HEK293 (cell line): ENCODE results near the gene PPM1G.

Source experiments
- GLI4 ChIP-seq: fragments of 450-650 bp; formaldehyde crosslinking; IDR thresholded peaks from 2 replicates; pipeline ENCODE4 v1.5.1; 2016; ENCODE audit warnings: missing biosample characterization, missing genetic modification characterization
- KLF16 ChIP-seq: fragments of 450-650 bp; formaldehyde crosslinking; IDR thresholded peaks from 2 replicates; pipeline ENCODE4 v1.5.1; 2017; ENCODE audit warnings: missing biosample characterization, missing genetic modification characterization
- SP2 ChIP-seq: fragments of 450-650 bp; formaldehyde crosslinking; IDR thresholded peaks from 2 replicates; pipeline ENCODE4 v1.5.1; 2016; ENCODE audit warnings: missing biosample characterization, missing genetic modification characterization
- SP7 ChIP-seq: fragments of 450-650 bp; formaldehyde crosslinking; IDR thresholded peaks from 2 replicates; pipeline ENCODE4 v1.5.1; 2016; ENCODE audit warnings: missing biosample characterization, missing genetic modification characterization
- WT1 ChIP-seq: fragments of 450-650 bp; formaldehyde crosslinking; IDR thresholded peaks from 2 replicates; pipeline ENCODE4 v1.5.1; 2016; ENCODE audit warnings: missing biosample characterization, missing genetic modification characterization
- ZBTB17 ChIP-seq: fragments of 450-650 bp; formaldehyde crosslinking; IDR thresholded peaks from 2 replicates; pipeline ENCODE4 v1.5.1; 2016; ENCODE audit warnings: missing biosample characterization, missing genetic modification characterization
- ZBTB48 ChIP-seq: fragments of 450-650 bp; formaldehyde crosslinking; IDR thresholded peaks from 2 replicates; pipeline ENCODE4 v1.5.1; 2016; ENCODE audit warnings: missing biosample characterization, missing genetic modification characterization
- ZFP41 ChIP-seq: fragments of 450-650 bp; formaldehyde crosslinking; IDR thresholded peaks from 2 replicates; pipeline ENCODE4 v1.5.1; 2016; ENCODE audit warnings: missing biosample characterization, missing genetic modification characterization, borderline replicate concordance
- ZNF121 ChIP-seq: fragments of 450-650 bp; formaldehyde crosslinking; IDR thresholded peaks from 2 replicates; pipeline ENCODE4 v1.5.1; 2016; ENCODE audit warnings: missing biosample characterization, missing genetic modification characterization
- ZNF174 ChIP-seq: fragments of 450-650 bp; formaldehyde crosslinking; IDR thresholded peaks from 2 replicates; pipeline ENCODE4 v1.5.0; 2017; ENCODE audit warnings: missing biosample characterization, mild to moderate bottlenecking, missing genetic modification characterization
- ZNF184 ChIP-seq: fragments of 450-650 bp; IDR thresholded peaks from 2 replicates; pipeline ENCODE4 v1.5.1; 2018; ENCODE audit warnings: missing biosample characterization, mild to moderate bottlenecking, missing genetic modification characterization
- ZNF19 ChIP-seq: fragments of 450-650 bp; formaldehyde crosslinking; IDR thresholded peaks from 2 replicates; pipeline ENCODE4; 2016; ENCODE audit warnings: missing biosample characterization, missing genetic modification characterization, low read depth
- ZNF394 ChIP-seq: fragments of 450-650 bp; formaldehyde crosslinking; IDR thresholded peaks from 2 replicates; pipeline ENCODE4 v1.5.1; 2016; ENCODE audit warnings: missing biosample characterization, missing genetic modification characterization, mild to moderate bottlenecking, moderate library complexity, borderline replicate concordance
- ZNF473 ChIP-seq: fragments of 450-650 bp; formaldehyde crosslinking; IDR thresholded peaks from 2 replicates; pipeline ENCODE4 v1.5.1; 2017; ENCODE audit warnings: missing biosample characterization, missing genetic modification characterization
- ZNF501 ChIP-seq: fragments of 450-650 bp; formaldehyde crosslinking; IDR thresholded peaks from 2 replicates; pipeline ENCODE4 v1.5.1; 2016; ENCODE audit warnings: missing biosample characterization, missing genetic modification characterization
- ZNF530 ChIP-seq: fragments of 450-650 bp; formaldehyde crosslinking; IDR thresholded peaks from 2 replicates; pipeline ENCODE4 v1.5.1; 2016; ENCODE audit warnings: low read depth, missing biosample characterization, missing genetic modification characterization
- ZNF548 ChIP-seq: fragments of 450-650 bp; formaldehyde crosslinking; IDR thresholded peaks from 2 replicates; pipeline ENCODE4 v1.5.1; 2016; ENCODE audit warnings: missing biosample characterization, missing genetic modification characterization
- ZNF558 ChIP-seq: fragments of 450-650 bp; formaldehyde crosslinking; IDR thresholded peaks from 2 replicates; pipeline ENCODE4 v1.5.1; 2016; ENCODE audit warnings: missing biosample characterization, missing genetic modification characterization
- ZNF660 ChIP-seq: fragments of 450-650 bp; IDR thresholded peaks from 2 replicates; pipeline ENCODE4 v1.5.1; 2018; ENCODE audit warnings: missing biosample characterization, mild to moderate bottlenecking, missing genetic modification characterization
- ZNF677 ChIP-seq: fragments of 450-650 bp; IDR thresholded peaks from 2 replicates; pipeline ENCODE4 v1.5.0; 2018; ENCODE audit warnings: missing biosample characterization, mild to moderate bottlenecking, missing genetic modification characterization, moderate library complexity
- ZNF747 ChIP-seq: fragments of 450-650 bp; formaldehyde crosslinking; IDR thresholded peaks from 2 replicates; pipeline ENCODE4 v1.5.1; 2016; ENCODE audit warnings: missing biosample characterization, missing genetic modification characterization
- ZSCAN30 ChIP-seq: fragments of 450-650 bp; IDR thresholded peaks from 2 replicates; pipeline ENCODE4 v1.5.1; 2018; ENCODE audit warnings: missing biosample characterization, mild to moderate bottlenecking, missing genetic modification characterization, moderate library complexity
- TF ChIP-seq, protein P1 (sequence below): fragments of 450-650 bp; formaldehyde crosslinking; IDR thresholded peaks from 2 replicates; pipeline ENCODE4 v1.5.1; 2016; ENCODE audit warnings: missing biosample characterization, missing genetic modification characterization, borderline replicate concordance
- TF ChIP-seq, protein P2 (sequence below): fragments of 450-650 bp; formaldehyde crosslinking; IDR thresholded peaks from 2 replicates; pipeline ENCODE4 v1.5.1; 2017; ENCODE audit warnings: missing biosample characterization, missing genetic modification characterization
- TF ChIP-seq, protein P3 (sequence below): fragments of 450-650 bp; formaldehyde crosslinking; IDR thresholded peaks from 2 replicates; pipeline ENCODE4 v1.5.1; 2016; ENCODE audit warnings: missing biosample characterization, missing genetic modification characterization, low read depth
- TF ChIP-seq, protein P4 (sequence below): fragments of 450-650 bp; formaldehyde crosslinking; IDR thresholded peaks from 2 replicates; pipeline ENCODE4 v1.5.1; 2017; ENCODE audit warnings: missing biosample characterization, missing genetic modification characterization
- TF ChIP-seq, protein P5 (sequence below): fragments of 450-650 bp; formaldehyde crosslinking; IDR thresholded peaks from 2 replicates; pipeline ENCODE4 v1.5.1; 2016; ENCODE audit warnings: missing biosample characterization, missing genetic modification characterization
- TF ChIP-seq, protein P6 (sequence below): fragments of 450-650 bp; formaldehyde crosslinking; IDR thresholded peaks from 2 replicates; pipeline ENCODE4 v1.5.1; 2016; ENCODE audit warnings: missing biosample characterization, missing genetic modification characterization

PPM1G gene

DNA sequence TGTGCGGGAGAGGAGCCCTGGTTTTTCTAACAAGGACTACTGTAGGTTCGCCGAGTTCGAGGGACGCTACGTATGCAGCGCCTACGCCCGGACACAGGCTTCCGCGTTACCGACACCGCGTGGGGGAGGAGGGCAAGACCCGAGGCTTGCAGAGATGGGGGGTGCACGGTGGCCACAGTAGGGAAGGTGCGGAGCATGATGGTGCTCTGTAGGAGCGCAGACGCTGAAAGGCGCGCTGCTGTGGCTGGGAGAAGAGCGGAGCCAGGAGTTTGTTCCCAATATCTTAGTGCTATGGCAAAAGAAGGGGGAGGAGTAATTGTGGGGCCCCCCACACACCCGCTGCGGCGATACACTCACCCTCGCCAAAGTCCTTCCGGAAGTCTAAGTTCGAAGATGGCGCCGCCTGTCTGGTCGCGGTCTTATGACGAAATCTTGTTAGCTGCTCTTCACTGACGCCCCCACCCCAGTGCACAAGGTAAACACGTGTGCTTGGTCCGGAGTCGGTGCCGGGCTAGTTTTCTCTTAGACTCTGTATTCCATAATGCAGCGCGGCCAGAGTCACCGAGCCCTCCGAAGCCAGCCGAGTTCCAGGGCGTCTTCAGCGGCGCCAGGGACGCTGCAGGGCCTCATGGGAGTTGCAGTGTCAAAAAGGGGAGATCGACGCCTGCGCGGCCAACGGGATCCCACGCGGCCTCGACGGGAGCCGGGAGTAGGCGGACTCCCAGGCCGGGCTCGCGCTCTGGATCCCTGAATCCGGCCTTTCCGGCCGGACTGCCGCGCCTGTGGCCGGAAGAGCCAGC is 52.8 kb downstream of the PPM1G start, which contains the start of gene GTF3C2 (continued):
- TF ChIP-seq, protein P1, sequence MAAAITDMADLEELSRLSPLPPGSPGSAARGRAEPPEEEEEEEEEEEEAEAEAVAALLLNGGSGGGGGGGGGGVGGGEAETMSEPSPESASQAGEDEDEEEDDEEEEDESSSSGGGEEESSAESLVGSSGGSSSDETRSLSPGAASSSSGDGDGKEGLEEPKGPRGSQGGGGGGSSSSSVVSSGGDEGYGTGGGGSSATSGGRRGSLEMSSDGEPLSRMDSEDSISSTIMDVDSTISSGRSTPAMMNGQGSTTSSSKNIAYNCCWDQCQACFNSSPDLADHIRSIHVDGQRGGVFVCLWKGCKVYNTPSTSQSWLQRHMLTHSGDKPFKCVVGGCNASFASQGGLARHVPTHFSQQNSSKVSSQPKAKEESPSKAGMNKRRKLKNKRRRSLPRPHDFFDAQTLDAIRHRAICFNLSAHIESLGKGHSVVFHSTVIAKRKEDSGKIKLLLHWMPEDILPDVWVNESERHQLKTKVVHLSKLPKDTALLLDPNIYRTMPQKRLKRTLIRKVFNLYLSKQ, result no peak
- TF ChIP-seq SP2 (tag by site-specific recombination) (peak; percentile 72), ZSCAN30 (tag by site-specific recombination) (no peak), ZNF677 (tag by site-specific recombination) (no peak), ZNF174 (tag by site-specific recombination) (no peak), KLF16 (no peak; the same call in 1 of the 2 replicates), ZNF19 (tag by site-specific recombination) (no peak), ZNF473 (tag by site-specific recombination) (no peak), SP7 (tag by site-specific recombination) (peak; percentile 65; the same call in 1 of the 2 replicates), ZNF501 (tag by site-specific recombination) (peak; percentile 64), GLI4 (tag by site-specific recombination) (no peak), ZNF394 (tag by site-specific recombination) (no peak; the same call in 1 of the 2 replicates), ZFP41 (no peak), ZNF558 (no peak), ZBTB17 (tag by site-specific recombination) (peak; percentile 99), WT1 (tag by site-specific recombination) (no peak), ZNF660 (tag by site-specific recombination) (peak; percentile 32; the same call in 1 of the 2 replicates), ZNF121 (no peak), ZNF530 (tag by site-specific recombination) (no peak), ZNF548 (tag by site-specific recombination) (no peak), ZNF184 (tag by site-specific recombination) (no peak), ZNF747 (tag by site-specific recombination) (no peak), ZBTB48 (tag by site-specific recombination) (no peak)
- TF ChIP-seq, protein P2, sequence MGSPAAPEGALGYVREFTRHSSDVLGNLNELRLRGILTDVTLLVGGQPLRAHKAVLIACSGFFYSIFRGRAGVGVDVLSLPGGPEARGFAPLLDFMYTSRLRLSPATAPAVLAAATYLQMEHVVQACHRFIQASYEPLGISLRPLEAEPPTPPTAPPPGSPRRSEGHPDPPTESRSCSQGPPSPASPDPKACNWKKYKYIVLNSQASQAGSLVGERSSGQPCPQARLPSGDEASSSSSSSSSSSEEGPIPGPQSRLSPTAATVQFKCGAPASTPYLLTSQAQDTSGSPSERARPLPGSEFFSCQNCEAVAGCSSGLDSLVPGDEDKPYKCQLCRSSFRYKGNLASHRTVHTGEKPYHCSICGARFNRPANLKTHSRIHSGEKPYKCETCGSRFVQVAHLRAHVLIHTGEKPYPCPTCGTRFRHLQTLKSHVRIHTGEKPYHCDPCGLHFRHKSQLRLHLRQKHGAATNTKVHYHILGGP (tag by site-specific recombination), result no peak
- TF ChIP-seq, protein P3, sequence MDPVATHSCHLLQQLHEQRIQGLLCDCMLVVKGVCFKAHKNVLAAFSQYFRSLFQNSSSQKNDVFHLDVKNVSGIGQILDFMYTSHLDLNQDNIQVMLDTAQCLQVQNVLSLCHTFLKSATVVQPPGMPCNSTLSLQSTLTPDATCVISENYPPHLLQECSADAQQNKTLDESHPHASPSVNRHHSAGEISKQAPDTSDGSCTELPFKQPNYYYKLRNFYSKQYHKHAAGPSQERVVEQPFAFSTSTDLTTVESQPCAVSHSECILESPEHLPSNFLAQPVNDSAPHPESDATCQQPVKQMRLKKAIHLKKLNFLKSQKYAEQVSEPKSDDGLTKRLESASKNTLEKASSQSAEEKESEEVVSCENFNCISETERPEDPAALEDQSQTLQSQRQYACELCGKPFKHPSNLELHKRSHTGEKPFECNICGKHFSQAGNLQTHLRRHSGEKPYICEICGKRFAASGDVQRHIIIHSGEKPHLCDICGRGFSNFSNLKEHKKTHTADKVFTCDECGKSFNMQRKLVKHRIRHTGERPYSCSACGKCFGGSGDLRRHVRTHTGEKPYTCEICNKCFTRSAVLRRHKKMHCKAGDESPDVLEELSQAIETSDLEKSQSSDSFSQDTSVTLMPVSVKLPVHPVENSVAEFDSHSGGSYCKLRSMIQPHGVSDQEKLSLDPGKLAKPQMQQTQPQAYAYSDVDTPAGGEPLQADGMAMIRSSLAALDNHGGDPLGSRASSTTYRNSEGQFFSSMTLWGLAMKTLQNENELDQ, result no peak
- TF ChIP-seq, protein P4, sequence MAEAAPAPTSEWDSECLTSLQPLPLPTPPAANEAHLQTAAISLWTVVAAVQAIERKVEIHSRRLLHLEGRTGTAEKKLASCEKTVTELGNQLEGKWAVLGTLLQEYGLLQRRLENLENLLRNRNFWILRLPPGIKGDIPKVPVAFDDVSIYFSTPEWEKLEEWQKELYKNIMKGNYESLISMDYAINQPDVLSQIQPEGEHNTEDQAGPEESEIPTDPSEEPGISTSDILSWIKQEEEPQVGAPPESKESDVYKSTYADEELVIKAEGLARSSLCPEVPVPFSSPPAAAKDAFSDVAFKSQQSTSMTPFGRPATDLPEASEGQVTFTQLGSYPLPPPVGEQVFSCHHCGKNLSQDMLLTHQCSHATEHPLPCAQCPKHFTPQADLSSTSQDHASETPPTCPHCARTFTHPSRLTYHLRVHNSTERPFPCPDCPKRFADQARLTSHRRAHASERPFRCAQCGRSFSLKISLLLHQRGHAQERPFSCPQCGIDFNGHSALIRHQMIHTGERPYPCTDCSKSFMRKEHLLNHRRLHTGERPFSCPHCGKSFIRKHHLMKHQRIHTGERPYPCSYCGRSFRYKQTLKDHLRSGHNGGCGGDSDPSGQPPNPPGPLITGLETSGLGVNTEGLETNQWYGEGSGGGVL (tag by site-specific recombination), result peak; percentile 45
- TF ChIP-seq, protein P5, sequence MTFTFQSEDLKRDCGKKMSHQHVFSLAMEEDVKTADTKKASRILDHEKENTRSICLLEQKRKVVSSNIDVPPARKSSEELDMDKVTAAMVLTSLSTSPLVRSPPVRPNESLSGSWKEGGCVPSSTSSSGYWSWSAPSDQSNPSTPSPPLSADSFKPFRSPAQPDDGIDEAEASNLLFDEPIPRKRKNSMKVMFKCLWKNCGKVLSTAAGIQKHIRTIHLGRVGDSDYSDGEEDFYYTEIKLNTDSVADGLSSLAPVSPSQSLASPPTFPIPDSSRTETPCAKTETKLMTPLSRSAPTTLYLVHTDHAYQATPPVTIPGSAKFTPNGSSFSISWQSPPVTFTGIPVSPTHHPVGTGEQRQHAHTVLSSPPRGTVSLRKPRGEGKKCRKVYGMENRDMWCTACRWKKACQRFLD (tag by site-specific recombination), result no peak
- TF ChIP-seq, protein P6, sequence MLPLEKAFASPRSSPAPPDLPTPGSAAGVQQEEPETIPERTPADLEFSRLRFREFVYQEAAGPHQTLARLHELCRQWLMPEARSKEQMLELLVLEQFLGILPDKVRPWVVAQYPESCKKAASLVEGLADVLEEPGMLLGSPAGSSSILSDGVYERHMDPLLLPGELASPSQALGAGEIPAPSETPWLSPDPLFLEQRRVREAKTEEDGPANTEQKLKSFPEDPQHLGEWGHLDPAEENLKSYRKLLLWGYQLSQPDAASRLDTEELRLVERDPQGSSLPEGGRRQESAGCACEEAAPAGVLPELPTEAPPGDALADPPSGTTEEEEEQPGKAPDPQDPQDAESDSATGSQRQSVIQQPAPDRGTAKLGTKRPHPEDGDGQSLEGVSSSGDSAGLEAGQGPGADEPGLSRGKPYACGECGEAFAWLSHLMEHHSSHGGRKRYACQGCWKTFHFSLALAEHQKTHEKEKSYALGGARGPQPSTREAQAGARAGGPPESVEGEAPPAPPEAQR (tag by site-specific recombination), result no peak
